ENCODE measurements around the gene PKNOX2.

- TF ChIP-seq CTCF (IDR thresholded peaks at IDR 0.05): no peak
- no peak for TF ChIP-seq POLR2AphosphoS5 (IDR thresholded peaks at IDR 0.05)
Measured at GRCh38 chr11:125369808-125370207, 205.3 kb downstream of the PKNOX2 start.

Measured in suprapubic skin (tissue), 3 donors.